Naive thymus-derived CD8-positive, alpha-beta T cell (primary cell): ENCODE results near the gene ELANE. TPM values are rescaled to one million over a fixed set of nuclear protein-coding genes. Genes with fewer than 3 reads are reported as not detected.

ENCODE experiments used
- ATAC-seq, 2 donors: fragments of 150-1000 bp; cut with Tn5 transposase in 1 of 2; sonication (Bioruptor Pico), chemical (Tn5 transposase) in 1 of 2; 1 replicate in 1 of 2; 2 replicates in 1 of 2; pipeline ENCODE4 v1.10.0; 2021; ENCODE audit warnings: mild to moderate bottlenecking in 2 of 2, moderate library complexity in 2 of 2
- POLR2A ChIA-PET: fragments of 350-600 bp; sonication (Branson Sonifier 250); formaldehyde crosslinking; loops from one replicate; lab custom pipeline; 2021; ENCODE audit warnings: antibody characterized with exemption; lab: Charles Lee
- DNase-seq, 10 donors: peaks; one replicate each; pipeline versions ENCODE4 v3.0.0 to v3.0.0-alpha.2; 2020 to 2022
- H3K27ac Mint-ChIP-seq, 10 donors: one replicate each; pipeline ENCODE4 v1.8.0; 2020 to 2022; ENCODE audit warnings: mild to moderate bottlenecking in 10 of 10, mixed read lengths in 10 of 10, moderate library complexity in 4 of 10, inconsistent platforms in 1 of 10
- H3K27me3 Mint-ChIP-seq, 5 donors: one replicate each; pipeline ENCODE4 v1.8.0; 2021 to 2022; ENCODE audit warnings: mixed read lengths in 5 of 5
- H3K36me3 Mint-ChIP-seq, 3 donors: one replicate each; pipeline ENCODE4 v1.8.0; 2020 to 2022; ENCODE audit warnings: mixed read lengths in 3 of 3, mild to moderate bottlenecking in 2 of 3, inconsistent platforms in 1 of 3
- H3K4me1 Mint-ChIP-seq, 4 donors: one replicate each; pipeline ENCODE4 v1.8.0; 2021 to 2022; ENCODE audit warnings: mixed read lengths in 4 of 4
- H3K4me3 Mint-ChIP-seq, 10 donors: one replicate each; pipeline ENCODE4 v1.8.0; 2020 to 2022; ENCODE audit warnings: mild to moderate bottlenecking in 10 of 10, mixed read lengths in 10 of 10, moderate library complexity in 6 of 10, inconsistent platforms in 1 of 10
- H3K9me3 Mint-ChIP-seq, 9 donors: one replicate each; pipeline ENCODE4 v1.8.0; 2020 to 2022; ENCODE audit warnings: mixed read lengths in 9 of 9, mild to moderate bottlenecking in 3 of 9, inconsistent platforms in 1 of 9, moderate library complexity in 1 of 9
- polyA plus RNA-seq, 3 donors: library from polyadenylated mRNA; unstranded; fragments of 300-500 nt; fragmentation: Illumina TruSeq; gene quantifications; one replicate each; pipeline ENCODE4 v1.2.3, GENCODE V29; 2021
- total RNA-seq, 8 experiments: library from RNA in 2 of 8; stranded (reverse) in 2 of 8; gene quantifications; one replicate each; pipeline ENCODE4 v1.2.3 and lab custom pipeline; 2021 to 2026

ELANE gene
- total and polyA plus RNA-seq, 5 experiments from 2014 or later = not detected

GRCh38 chr19:899336-900042 is 47.4 kb downstream of the ELANE start:
- H3K36me3 Mint-ChIP-seq = peaks cover 0 to 43% (median 4%) of the 10 kb centered on the region in 3 donors

DNA sequence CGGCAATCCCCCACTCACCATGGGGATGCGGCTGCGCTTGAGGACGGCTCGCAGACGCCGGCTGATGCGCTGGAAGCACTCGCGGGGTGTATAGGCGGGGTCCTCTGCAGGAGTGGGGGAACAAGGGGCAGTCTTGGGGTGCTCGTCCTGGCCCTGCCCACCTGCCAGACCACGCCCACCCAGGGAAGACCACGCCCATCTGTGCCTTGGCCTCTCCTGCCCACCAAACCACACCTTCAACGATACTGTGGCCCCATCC is 47.9 kb downstream of the ELANE start:
- H3K27ac Mint-ChIP-seq = peak overlapping the region in 2 of 10 donors; percentile 64 to 83
- POLR2A ChIA-PET = interaction anchor here (11.8 to 14.3 kb wide), 2 partner anchors 6 to 17 kb away, joined by 155 to 376 read pairs; partner anchors contain the start of genes KISS1R and R3HDM4
- ATAC-seq (peak in 1 of 2 donors; percentile 8), DNase-seq (no peak)
- H3K4me1 Mint-ChIP-seq = peaks cover 5 to 43% (median 14%) of the 10 kb centered on the region in 4 donors
- peaks cover 0 to 43% (median 4%) of the 10 kb centered on the region in 3 donors for H3K36me3 Mint-ChIP-seq
- no peaks in the 10 kb centered on the region for H3K9me3 Mint-ChIP-seq
- peaks cover 0 to 3% (median 0%) of the 10 kb centered on the region in 5 donors for H3K27me3 Mint-ChIP-seq
- H3K4me3 Mint-ChIP-seq = no peak overlapping the region

More at GRCh38 chr19:899336-900042, 47.4 kb downstream of the ELANE start:
- no peak for ATAC-seq
- DNase-seq = no peak
- H3K27ac Mint-ChIP-seq = peak overlapping the region in 3 of 10 donors; percentile 48 to 89 (median 64)
- H3K27me3 Mint-ChIP-seq = peaks cover 0 to 3% (median 0%) of the 10 kb centered on the region in 5 donors
- no peak overlapping the region for H3K4me3 Mint-ChIP-seq
- no peaks in the 10 kb centered on the region for H3K9me3 Mint-ChIP-seq
- peaks cover 5 to 40% (median 13%) of the 10 kb centered on the region in 4 donors for H3K4me1 Mint-ChIP-seq
- POLR2A ChIA-PET = interaction anchor here (1.1 to 14.3 kb wide), 4 partner anchors 7 to 34 kb away, joined by 3 to 376 read pairs (median 79); partner anchors contain the start of genes KISS1R and R3HDM4

- H3K36me3 Mint-ChIP-seq = peaks cover 0 to 43% (median 4%) of the 10 kb centered on the region in 3 donors
- H3K4me3 Mint-ChIP-seq = no peak overlapping the region
- peak in 2 of 10 donors; percentile 39 to 74 for DNase-seq
- peaks cover 5 to 46% (median 15%) of the 10 kb centered on the region in 4 donors for H3K4me1 Mint-ChIP-seq
- POLR2A ChIA-PET = interaction anchor here (2.8 to 14.3 kb wide), 5 partner anchors 5 to 37 kb away, joined by 10 to 376 read pairs (median 155); partner anchors contain the start of genes KISS1R, MED16, R3HDM4 and RNU6-9
- peaks cover 0 to 3% (median 0%) of the 10 kb centered on the region in 5 donors for H3K27me3 Mint-ChIP-seq
- H3K27ac Mint-ChIP-seq = peak overlapping the region in 5 of 10 donors; percentile 38 to 83 (median 51)
- H3K9me3 Mint-ChIP-seq = no peaks in the 10 kb centered on the region
- ATAC-seq = peak; percentile 33 to 62
Measured at GRCh38 chr19:900302-901111, 48.4 kb downstream of the ELANE start.

DNA sequence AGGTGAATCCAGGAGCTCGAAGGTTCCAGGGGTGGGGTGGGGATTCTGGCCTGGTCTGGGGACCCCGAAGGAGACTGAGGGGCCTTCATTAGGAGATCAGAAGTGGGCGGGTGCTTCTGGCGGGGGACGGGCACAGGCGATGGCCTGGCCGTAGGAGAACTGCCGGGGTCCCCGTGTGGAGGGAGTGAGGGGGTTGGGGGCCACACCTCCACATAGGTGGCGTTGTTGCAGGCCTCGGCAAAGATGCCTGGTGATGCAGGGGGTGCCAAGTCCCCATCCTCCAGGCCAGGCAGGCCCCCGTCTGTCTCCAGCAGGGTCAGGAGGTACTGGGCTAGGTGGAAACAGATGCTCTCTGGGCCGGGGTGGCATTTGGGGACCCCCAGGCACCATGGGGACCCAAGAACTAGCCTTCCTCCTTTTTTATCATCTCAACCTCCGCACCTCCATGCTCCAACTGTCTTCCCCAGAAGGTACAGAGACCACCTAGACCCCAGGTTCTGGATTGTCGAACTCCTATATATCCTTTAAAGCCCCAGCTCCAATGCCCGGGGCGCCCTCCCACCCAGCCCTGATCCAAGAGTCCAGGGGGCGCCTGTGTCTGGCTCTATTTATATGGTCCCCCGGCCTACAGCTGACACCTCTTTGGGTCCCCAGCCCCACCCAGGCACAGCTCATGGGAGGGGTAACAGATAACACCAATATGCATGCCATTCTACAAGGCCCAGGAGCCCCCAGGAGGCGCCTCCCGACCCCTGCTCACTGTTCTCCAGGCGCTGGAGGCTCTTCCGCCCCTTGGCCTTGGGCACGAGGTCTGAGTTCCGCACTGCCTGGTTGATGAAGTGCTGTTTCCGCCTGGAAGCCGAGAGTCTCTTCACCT is 49.4 kb downstream of the ELANE start:
- no peak overlapping the region for H3K4me3 Mint-ChIP-seq
- H3K36me3 Mint-ChIP-seq = peaks cover 0 to 40% (median 4%) of the 10 kb centered on the region in 3 donors
- POLR2A ChIA-PET = interaction anchor here (0.6 to 14.3 kb wide), 8 partner anchors 5 to 52 kb away, joined by 3 to 376 read pairs (median 14); partner anchors contain the start of genes KISS1R, MED16, R3HDM4 and RNU6-9
- peaks cover 0 to 3% (median 0%) of the 10 kb centered on the region in 5 donors for H3K27me3 Mint-ChIP-seq
- peak overlapping the region in 8 of 10 donors; percentile 2 to 77 (median 38) for H3K27ac Mint-ChIP-seq
- ATAC-seq = no peak
- H3K9me3 Mint-ChIP-seq = no peaks in the 10 kb centered on the region
- peaks cover 5 to 56% (median 24%) of the 10 kb centered on the region in 4 donors for H3K4me1 Mint-ChIP-seq
- no peak for DNase-seq

- Mint-ChIP-seq H3K27ac (peak overlapping the region in 5 of 10 donors; percentile 11 to 65 (median 38)), H3K36me3 (peaks cover 0 to 34% (median under 1%) of the 10 kb centered on the region in 3 donors), H3K27me3 (peaks cover 0 to 3% (median 0%) of the 10 kb centered on the region in 5 donors), H3K4me1 (peaks cover 5 to 62% (median 29%) of the 10 kb centered on the region in 4 donors), H3K4me3 (no peak overlapping the region), H3K9me3 (no peaks in the 10 kb centered on the region)
- no peak for DNase-seq
- POLR2A ChIA-PET = interaction anchor here (0.6 to 11.8 kb wide), 7 partner anchors 8 to 52 kb away, joined by 3 to 376 read pairs (median 10); partner anchors contain the start of genes KISS1R, MED16, R3HDM4 and RNU6-9
- ATAC-seq = no peak
Measured at GRCh38 chr19:902093-902370, 49.9 kb downstream of the ELANE start.

DNA sequence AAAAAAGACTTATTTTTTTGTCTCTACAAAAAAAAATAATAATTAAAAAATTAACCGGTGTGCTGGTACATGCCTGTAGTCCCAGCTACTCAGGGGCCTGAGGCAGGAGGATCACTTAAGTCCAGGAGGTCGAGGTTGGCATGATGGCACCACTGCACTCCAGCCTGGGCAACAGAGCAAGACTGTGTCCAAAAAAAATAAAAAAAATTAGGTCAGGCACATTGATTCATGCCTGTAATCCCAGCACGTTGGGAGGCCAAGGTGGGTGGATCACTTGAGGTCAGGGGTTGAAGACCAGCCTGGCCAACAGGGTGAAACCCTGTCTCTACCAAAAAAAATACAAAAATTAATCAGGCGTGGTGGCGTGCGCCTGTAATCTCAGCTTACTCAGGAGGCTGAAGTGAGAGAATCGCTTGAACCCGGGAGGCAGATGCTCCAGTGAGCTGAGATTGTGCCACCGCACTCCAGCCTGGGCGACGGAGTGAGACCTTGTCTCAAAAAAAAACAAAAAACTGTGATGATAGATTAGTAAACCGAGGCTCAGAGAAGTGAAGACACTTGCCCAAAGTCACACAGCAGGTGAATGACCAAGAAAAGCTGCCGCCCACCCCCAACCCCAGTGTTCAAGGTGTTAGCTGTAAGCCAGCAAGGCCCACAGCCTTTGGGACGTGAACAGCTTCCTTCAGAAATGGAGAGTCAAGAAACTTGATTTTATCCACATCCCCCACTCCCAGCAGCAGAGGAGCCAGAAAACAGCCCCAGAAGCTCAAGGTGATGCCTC is 50.5 kb downstream of the ELANE start:
- peaks cover 0 to 3% (median 0%) of the 10 kb centered on the region in 5 donors for H3K27me3 Mint-ChIP-seq
- H3K36me3 Mint-ChIP-seq = peaks cover 0 to 30% (median 0%) of the 10 kb centered on the region in 3 donors
- no peak for ATAC-seq
- POLR2A ChIA-PET = interaction anchor here (0.6 to 11.8 kb wide), 8 partner anchors 8 to 53 kb away, joined by 3 to 376 read pairs (median 6); partner anchors contain the start of genes KISS1R, MED16, R3HDM4 and RNU6-9
- peak overlapping the region in 7 of 10 donors; percentile 34 to 59 (median 48) for H3K27ac Mint-ChIP-seq
- H3K4me1 Mint-ChIP-seq = peaks cover 5 to 68% (median 36%) of the 10 kb centered on the region in 4 donors
- no peak for DNase-seq
- H3K9me3 Mint-ChIP-seq = no peaks in the 10 kb centered on the region
- peak overlapping the region in 2 of 10 donors; percentile 20 to 26 for H3K4me3 Mint-ChIP-seq

DNA sequence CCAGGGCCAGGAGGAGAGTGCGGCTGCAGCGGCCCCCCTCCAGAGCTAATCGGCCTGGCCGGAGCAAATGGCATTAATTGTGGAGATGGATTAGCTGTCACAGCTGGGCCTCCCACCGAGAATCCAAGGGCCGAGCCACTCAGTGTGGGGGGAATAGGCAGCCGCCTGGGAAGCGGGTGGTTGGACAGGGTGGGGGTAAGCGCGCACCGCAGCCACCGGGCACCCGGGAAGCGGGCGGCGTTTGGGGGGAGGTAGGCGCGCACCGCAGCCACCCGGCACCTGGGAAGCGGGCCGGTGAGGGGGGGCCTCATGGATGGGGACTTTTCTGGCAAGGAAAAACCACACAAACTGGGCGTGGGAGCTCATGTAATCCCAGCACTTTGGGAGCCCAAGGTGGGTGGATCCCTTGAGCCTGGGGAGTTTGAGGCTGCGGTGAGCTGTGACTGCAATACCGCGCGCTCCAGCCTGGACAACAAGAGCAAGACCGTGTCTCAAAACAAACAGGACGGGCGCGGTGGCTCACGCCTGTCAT is 51.2 kb downstream of the ELANE start:
- no peaks in the 10 kb centered on the region for H3K9me3 Mint-ChIP-seq
- DNase-seq (no peak), ATAC-seq (no peak)
- H3K27me3 Mint-ChIP-seq = peaks cover 0 to 3% (median 0%) of the 10 kb centered on the region in 5 donors
- H3K4me3 Mint-ChIP-seq = no peak overlapping the region
- POLR2A ChIA-PET = interaction anchor here (1.0 to 11.8 kb wide), 4 partner anchors 9 to 30 kb away, joined by 3 to 376 read pairs (median 87); partner anchors contain the start of genes KISS1R, MED16, R3HDM4 and RNU6-9
- peak overlapping the region in 4 of 10 donors; percentile 46 to 99 (median 52) for H3K27ac Mint-ChIP-seq
- peaks cover 5 to 72% (median 40%) of the 10 kb centered on the region in 4 donors for H3K4me1 Mint-ChIP-seq
- peaks cover 0 to 24% (median 0%) of the 10 kb centered on the region in 3 donors for H3K36me3 Mint-ChIP-seq

GRCh38 chr19:904545-904944 is 52.4 kb downstream of the ELANE start:
- ATAC-seq (no peak), DNase-seq (no peak)
- no peaks in the 10 kb centered on the region for H3K9me3 Mint-ChIP-seq
- POLR2A ChIA-PET = interaction anchor here (0.7 to 11.8 kb wide), 5 partner anchors 10 to 1137 kb away, joined by 4 to 376 read pairs (median 19); partner anchors contain the start of genes KISS1R, MED16, R3HDM4 and RNU6-9
- peak overlapping the region in 6 of 10 donors; percentile 13 to 78 (median 38) for H3K4me3 Mint-ChIP-seq
- H3K27me3 Mint-ChIP-seq = no peaks in the 10 kb centered on the region
- H3K27ac Mint-ChIP-seq = peak overlapping the region; percentile 51 to 100 (median 99)
- H3K4me1 Mint-ChIP-seq = peaks cover 12 to 77% (median 50%) of the 10 kb centered on the region in 4 donors
- H3K36me3 Mint-ChIP-seq = peaks cover 0 to 20% (median 3%) of the 10 kb centered on the region in 3 donors
